Sigmoid colon (tissue), 7 donors: ENCODE measurements around the gene SPHK2. TPM values are rescaled to one million over a fixed set of nuclear protein-coding genes. Genes with fewer than 3 reads are reported as not detected.

Experiments used
- DNase-seq: peaks from one replicate; pipeline ENCODE4 v3.0.0-alpha.2; 2019
- H3K27ac ChIP-seq, 4 donors: fragments of 200-600 bp; sonication (generic); one replicate each; pipeline ENCODE4 v1.5.1; 2016 to 2019; ENCODE audit warnings: mild to moderate bottlenecking in 1 of 4
- H3K27me3 ChIP-seq, 3 donors: fragments of 200-600 bp; sonication (generic); one replicate each; pipeline ENCODE4 v1.5.1; 2019; ENCODE audit warnings: mild to moderate bottlenecking in 1 of 3
- H3K36me3 ChIP-seq, 4 donors: fragments of 200-600 bp; sonication (generic); one replicate each; pipeline ENCODE4 v1.5.1; 2016 to 2019
- H3K4me1 ChIP-seq, 4 donors: fragments of 200-600 bp; sonication (generic); one replicate each; pipeline ENCODE4 v1.5.1; 2017 to 2019
- H3K4me3 ChIP-seq, 4 donors: fragments of 200-600 bp; sonication (generic); one replicate each; pipeline ENCODE4 v1.5.1; 2017 to 2019; ENCODE audit warnings: mild to moderate bottlenecking in 2 of 4, moderate library complexity in 1 of 4
- H3K9me3 ChIP-seq, 4 donors: fragments of 200-600 bp in 3 of 4; sonication (generic) in 3 of 4; one replicate each; pipeline versions ENCODE4 v1.5.1 to v1.6.1; 2013 to 2019
- EP300 ChIP-seq, 4 donors: sonication (generic); formaldehyde crosslinking; IDR thresholded peaks; one replicate each; pipeline ENCODE4 v1.6.1; 2017; ENCODE audit warnings: antibody characterized with exemption in 4 of 4
- POLR2A ChIP-seq, 2 donors: fragments of 450-650 bp; IDR thresholded peaks; one replicate each; pipeline ENCODE4 v1.6.1; 2016; ENCODE audit warnings: antibody characterized with exemption in 2 of 2, mild to moderate bottlenecking in 2 of 2, moderate library complexity in 2 of 2
- POLR2AphosphoS5 ChIP-seq, 4 donors: sonication (generic); formaldehyde crosslinking; IDR thresholded peaks; one replicate each; pipeline ENCODE4 v1.6.1; 2017; ENCODE audit warnings: antibody characterized with exemption in 4 of 4
- WGBS, 2 donors: extraction: QIAGEN DNeasy Blood & Tissue Kit; methylation state at CpG; one replicate each; pipeline ENCODE4 v1.1.7; 2013; 5-methylcytosine and 5-hydroxymethylcytosine counted together
- intact Hi-C: fragments of 100-400 bp; cut with DNase I; formaldehyde crosslinking; loops from one replicate; pipeline ENCODE4 v1.15.1; 2023
- polyA plus RNA-seq, 3 donors: library from polyadenylated mRNA; stranded (reverse); fragments of 200-250 nt; gene quantifications; one replicate each; pipeline ENCODE4 v1.2.3, GENCODE V29; 2013
- total RNA-seq, 4 donors: library from RNA; depleted of rRNA; stranded (reverse); fragments of >200 nt; gene quantifications; one replicate each; pipeline ENCODE4 v1.1.0, GENCODE V29; 2016
- TF ChIP-seq, protein P1 (sequence below), 4 experiments: fragments of 450-650 bp in 3 of 4; fragments of 200-600 bp in 1 of 4; IDR thresholded peaks; one replicate each; pipeline ENCODE4 v1.5.1; 2016 to 2019; ENCODE audit warnings: antibody characterized with exemption in 4 of 4, mild to moderate bottlenecking in 3 of 4, moderate library complexity in 2 of 4
- donor health status: healthy with polysubstance abuse.
- donor health status: Bipolar disorder and iron deficiency.
- donor health status: healthy.

SPHK2 gene
- total and polyA plus RNA-seq, 7 donors, result 10.0 to 45.6 (median 16.9) TPM

DNA sequence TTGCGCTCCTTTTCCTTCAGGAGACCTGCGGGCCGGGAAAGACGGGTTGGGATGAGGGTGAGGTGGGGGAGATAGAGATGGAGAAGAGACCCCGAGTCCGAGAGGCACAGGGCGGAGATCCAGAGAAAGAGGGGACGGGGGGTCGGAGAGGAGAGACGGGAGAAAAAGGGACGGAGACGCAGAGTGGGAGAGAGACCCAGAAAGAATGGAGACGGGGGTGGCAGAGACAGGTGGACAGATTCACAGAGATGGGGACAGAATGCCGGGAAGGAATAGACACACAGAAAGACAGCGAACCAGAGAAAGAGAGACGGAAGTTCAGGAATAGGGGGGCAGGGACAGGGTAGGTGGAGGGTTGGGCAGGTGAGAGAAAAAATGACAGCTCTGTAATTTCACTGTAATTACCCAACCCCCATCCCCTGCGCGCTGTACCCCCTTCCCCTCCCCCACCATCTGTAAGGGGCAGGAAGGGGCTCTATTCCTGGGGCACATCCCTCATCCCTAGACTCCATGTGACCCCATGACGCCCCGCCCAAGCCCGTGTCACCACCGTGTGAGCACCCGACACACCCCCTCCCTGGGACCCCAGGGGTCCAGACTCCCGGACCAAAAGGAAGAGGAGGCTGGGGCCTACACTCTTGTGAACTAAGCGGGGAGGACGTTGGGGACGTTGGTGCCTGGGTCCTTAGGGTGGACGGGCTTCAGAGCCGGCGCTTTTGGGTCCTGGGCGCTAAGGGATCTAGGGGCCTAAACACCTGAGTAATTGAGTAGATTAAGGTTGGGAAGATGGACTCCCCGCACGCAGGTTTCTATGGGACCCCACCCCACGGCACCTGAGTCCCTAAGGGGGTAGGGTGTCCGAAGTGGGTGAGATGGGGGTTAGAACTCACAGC, 16.9 kb downstream of the SPHK2 start:
- intact Hi-C loops, result loop anchor here (10.0 kb wide), 2 partner anchors 329 to 839 kb away; partner anchors contain the start of genes FLT3LG and FTL
- WGBS, 2 donors, result 1 to 2% methylated on average over 35 of the region's 35 CpGs
- Histone ChIP-seq H3K4me3 (peak overlapping the region; percentile 54 to 89 (median 64)), H3K36me3 (peaks cover 0 to 19% (median 4%) of the 10 kb centered on the region in 4 donors), H3K9me3 (no peaks in the 10 kb centered on the region), H3K4me1 (peaks cover 0 to 56% (median 49%) of the 10 kb centered on the region in 4 donors), H3K27me3 (no peaks in the 10 kb centered on the region), H3K27ac (peak overlapping the region; percentile 91 to 99 (median 96))
- TF ChIP-seq EP300 (IDR thresholded peaks at IDR 0.05) (no peak), POLR2A (IDR thresholded peaks at IDR 0.05) (no peak), POLR2AphosphoS5 (IDR thresholded peaks at IDR 0.05) (no peak)
- TF ChIP-seq, protein P1, sequence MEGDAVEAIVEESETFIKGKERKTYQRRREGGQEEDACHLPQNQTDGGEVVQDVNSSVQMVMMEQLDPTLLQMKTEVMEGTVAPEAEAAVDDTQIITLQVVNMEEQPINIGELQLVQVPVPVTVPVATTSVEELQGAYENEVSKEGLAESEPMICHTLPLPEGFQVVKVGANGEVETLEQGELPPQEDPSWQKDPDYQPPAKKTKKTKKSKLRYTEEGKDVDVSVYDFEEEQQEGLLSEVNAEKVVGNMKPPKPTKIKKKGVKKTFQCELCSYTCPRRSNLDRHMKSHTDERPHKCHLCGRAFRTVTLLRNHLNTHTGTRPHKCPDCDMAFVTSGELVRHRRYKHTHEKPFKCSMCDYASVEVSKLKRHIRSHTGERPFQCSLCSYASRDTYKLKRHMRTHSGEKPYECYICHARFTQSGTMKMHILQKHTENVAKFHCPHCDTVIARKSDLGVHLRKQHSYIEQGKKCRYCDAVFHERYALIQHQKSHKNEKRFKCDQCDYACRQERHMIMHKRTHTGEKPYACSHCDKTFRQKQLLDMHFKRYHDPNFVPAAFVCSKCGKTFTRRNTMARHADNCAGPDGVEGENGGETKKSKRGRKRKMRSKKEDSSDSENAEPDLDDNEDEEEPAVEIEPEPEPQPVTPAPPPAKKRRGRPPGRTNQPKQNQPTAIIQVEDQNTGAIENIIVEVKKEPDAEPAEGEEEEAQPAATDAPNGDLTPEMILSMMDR (IDR thresholded peaks at IDR 0.05), result no peak
- DNase-seq, result peak; percentile 78

DNA sequence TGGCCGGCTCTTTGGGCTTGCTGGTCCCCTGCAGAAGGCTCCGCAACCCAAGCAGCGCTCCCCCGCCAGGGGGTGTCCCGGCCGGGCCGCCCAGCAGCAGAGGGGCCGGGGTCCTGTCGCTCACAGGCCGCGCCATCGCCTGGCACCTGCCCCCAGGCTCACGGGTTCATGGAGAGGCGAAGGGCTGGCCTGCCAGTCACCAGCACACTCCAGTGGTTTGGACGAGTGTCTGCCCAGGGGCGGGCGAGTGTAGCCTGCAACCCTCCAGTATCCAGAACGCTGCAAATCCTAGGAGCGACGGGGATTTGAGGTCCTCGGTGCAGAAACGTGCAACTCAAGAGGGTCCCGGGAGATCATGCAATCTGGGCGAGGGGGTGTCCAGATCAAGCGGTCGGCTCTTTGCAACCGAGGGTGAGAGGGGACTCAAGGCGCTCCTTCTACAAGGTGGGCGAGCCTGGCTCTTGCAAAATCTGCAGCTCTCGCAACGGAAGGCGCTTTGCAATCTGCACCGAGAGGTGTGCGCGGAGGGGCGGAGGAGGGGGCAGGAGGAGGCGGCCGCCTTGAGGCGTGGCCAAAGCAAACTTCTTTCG, 17.6 kb downstream of the SPHK2 start, which contains the start of gene DBP:
Gene DBP, minus strand, starts transcription at position 521 of the 590 bp plus-strand sequence. Its CDS starts 385 bp downstream, at position 136.
- no peaks in the 10 kb centered on the region for H3K27me3 ChIP-seq
- TF ChIP-seq, protein P1 (IDR thresholded peaks at IDR 0.05), result peak in 1 of 4 experiments; percentile 15
- TF ChIP-seq POLR2A (IDR thresholded peaks at IDR 0.05) (peak; percentile 70 to 74), EP300 (IDR thresholded peaks at IDR 0.05) (no peak), POLR2AphosphoS5 (IDR thresholded peaks at IDR 0.05) (peak in 2 of 4 donors; percentile 85 to 89)
- H3K9me3 ChIP-seq, result no peaks in the 10 kb centered on the region
- WGBS, 2 donors, result 0 to 1% methylated on average over 40 of the region's 40 CpGs
- H3K4me3 ChIP-seq, result peak within 1 kb of the TSS; percentile 54 to 89 (median 64)
- peak within 1 kb of the TSS; percentile 91 to 99 (median 96) for H3K27ac ChIP-seq
- peaks cover 0 to 52% (median 42%) of the 10 kb centered on the region in 4 donors for H3K4me1 ChIP-seq
- peaks cover 0 to 12% (median 4%) of the 10 kb centered on the region in 4 donors for H3K36me3 ChIP-seq
- DNase-seq, result no peak
- intact Hi-C loops, result loop anchor here (10.0 kb wide), 2 partner anchors 328 to 838 kb away; partner anchors contain the start of genes FLT3LG and FTL

DNA sequence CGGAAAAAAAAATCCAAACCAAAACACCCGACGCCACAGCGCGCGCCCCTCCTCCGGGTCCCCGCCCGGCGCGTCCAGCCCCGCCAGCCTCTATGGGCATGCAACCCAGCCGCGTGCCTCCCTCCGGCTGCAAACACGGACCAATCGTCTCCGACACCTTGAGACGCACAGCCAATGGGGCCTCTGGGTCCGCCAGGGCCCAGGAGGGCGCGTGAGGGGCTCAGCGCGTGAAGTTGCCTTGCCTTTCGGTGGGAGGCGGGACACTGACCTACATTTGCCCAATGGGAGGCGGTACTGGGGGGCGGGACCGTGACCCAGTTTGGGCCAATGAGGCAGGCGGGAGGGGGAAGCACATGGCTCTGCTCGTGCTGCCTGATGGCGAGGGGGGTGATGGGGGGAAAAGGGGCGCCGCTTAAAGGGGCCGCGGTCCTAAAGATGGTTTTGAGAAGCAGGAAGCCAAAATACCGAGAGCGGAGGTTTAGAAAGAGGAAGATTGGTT, 18.2 kb downstream of the SPHK2 start:
- WGBS, 2 donors, result 0% methylated on average over 38 of the region's 38 CpGs
- Histone ChIP-seq H3K27ac (peak overlapping the region; percentile 91 to 99 (median 96)), H3K4me1 (peaks cover 0 to 50% (median 37%) of the 10 kb centered on the region in 4 donors), H3K9me3 (no peaks in the 10 kb centered on the region), H3K27me3 (no peaks in the 10 kb centered on the region), H3K4me3 (peak overlapping the region; percentile 54 to 89 (median 64)), H3K36me3 (peaks cover 0 to 8% (median 3%) of the 10 kb centered on the region in 4 donors)
- peak; percentile 100 for DNase-seq
- TF ChIP-seq, protein P1 (IDR thresholded peaks at IDR 0.05), result no peak
- TF ChIP-seq EP300 (IDR thresholded peaks at IDR 0.05) (peak in 1 of 4 donors; percentile 74), POLR2A (IDR thresholded peaks at IDR 0.05) (no peak), POLR2AphosphoS5 (IDR thresholded peaks at IDR 0.05) (peak; percentile 66 to 92 (median 71))
- intact Hi-C loops, result loop anchor here (10.0 kb wide), 2 partner anchors 327 to 837 kb away; partner anchors contain the start of genes FLT3LG and FTL

DNA sequence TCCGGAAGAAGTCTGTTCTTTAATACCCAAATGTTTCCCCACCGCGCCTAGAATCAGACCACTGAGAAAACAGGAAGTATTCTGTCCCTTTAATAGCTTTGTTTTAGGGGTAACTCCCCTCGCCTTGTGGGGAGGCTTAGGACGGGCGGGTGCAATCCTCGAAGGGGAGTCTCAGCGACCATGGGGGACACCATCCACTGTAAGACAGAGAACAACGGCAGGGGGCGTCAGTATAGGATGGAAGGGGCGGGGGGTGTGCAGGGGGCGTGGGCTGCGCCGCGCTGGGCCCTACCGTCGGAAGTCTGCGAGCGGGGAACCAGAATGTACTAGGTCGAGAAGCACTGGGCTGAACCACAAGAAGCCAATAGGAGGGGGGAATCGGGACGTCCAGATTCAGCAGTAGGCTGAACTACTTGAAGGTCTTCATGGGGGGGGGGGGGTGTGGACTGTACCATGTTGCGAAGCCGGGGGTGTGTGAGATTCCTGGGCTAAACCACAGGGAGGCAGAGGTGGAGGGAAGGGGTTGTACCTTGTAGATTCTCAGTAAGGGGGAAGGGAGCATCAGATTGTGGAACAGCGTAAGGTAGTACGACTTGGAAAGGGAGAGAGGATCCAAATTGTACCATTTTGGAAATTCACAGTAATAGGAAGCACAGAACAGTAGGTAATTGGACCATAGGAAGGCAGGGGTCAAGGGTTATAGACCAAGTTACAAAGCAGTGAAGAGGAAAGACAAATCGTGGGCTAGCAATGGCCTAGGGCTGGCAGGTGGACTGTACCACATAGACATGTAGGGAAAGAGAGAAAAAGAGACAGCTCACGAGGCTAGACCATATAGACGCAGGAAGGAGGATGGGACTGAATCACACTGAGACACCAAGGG, 18.9 kb downstream of the SPHK2 start:
- intact Hi-C loops, result loop anchor here (10.0 kb wide), 2 partner anchors 327 to 837 kb away; partner anchors contain the start of genes FLT3LG and FTL
- TF ChIP-seq POLR2A (IDR thresholded peaks at IDR 0.05) (peak; percentile 52 to 53), POLR2AphosphoS5 (IDR thresholded peaks at IDR 0.05) (peak; percentile 37 to 83 (median 62)), EP300 (IDR thresholded peaks at IDR 0.05) (peak in 1 of 4 donors; percentile 9)
- TF ChIP-seq, protein P1 (IDR thresholded peaks at IDR 0.05), result peak in 1 of 4 experiments; percentile 14
- no peaks in the 10 kb centered on the region for H3K9me3 ChIP-seq
- H3K4me1 ChIP-seq, result peaks cover 0 to 43% (median 30%) of the 10 kb centered on the region in 4 donors
- 5 to 9% methylated on average over 29 of the region's 29 CpGs for WGBS, 2 donors
- DNase-seq, result peak; percentile 96
- H3K4me3 ChIP-seq, result peak overlapping the region; percentile 54 to 89 (median 64)
- H3K27ac ChIP-seq, result peak overlapping the region; percentile 91 to 99 (median 96)
- peaks cover 0 to 1% (median 0%) of the 10 kb centered on the region in 4 donors for H3K36me3 ChIP-seq
- H3K27me3 ChIP-seq, result no peaks in the 10 kb centered on the region
